Stimulated activated CD8-positive, alpha-beta memory T cell treated with anti-CD3 and anti-CD28 coated beads, Interleukin-2, amount 100 ng/mL, for 1 hour (primary cell): ENCODE data around the gene HDAC1.

Source experiments
- DNase-seq, 2 donors: peaks; one replicate each; pipeline ENCODE4 v3.0.0-alpha.2; 2020; ENCODE audit warnings: low read depth in 2 of 2

Gene HDAC1

DNA sequence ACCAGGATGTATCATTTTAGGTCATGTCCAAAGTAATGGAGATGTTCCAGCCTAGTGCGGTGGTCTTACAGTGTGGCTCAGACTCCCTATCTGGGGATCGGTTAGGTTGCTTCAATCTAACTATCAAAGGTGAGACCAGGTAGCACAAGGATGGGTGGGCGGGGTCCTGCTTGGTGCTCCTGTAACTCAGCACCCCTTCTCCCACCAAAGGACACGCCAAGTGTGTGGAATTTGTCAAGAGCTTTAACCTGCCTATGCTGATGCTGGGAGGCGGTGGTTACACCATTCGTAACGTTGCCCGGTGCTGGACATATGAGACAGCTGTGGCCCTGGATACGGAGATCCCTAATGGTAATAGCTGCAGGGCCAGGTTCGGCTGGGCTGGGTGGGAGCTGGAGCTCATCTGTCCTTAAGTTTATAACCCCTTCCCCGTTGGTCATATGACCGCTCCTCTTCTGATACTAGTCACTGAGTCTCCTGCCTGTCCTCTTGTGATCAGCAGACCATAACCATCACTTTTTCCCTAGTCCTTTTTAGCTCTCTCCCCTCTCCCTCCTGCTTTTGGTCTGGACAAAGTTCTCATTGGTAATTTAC lies 38.8 kb downstream of the HDAC1 start:
- no peak for DNase-seq

DNA sequence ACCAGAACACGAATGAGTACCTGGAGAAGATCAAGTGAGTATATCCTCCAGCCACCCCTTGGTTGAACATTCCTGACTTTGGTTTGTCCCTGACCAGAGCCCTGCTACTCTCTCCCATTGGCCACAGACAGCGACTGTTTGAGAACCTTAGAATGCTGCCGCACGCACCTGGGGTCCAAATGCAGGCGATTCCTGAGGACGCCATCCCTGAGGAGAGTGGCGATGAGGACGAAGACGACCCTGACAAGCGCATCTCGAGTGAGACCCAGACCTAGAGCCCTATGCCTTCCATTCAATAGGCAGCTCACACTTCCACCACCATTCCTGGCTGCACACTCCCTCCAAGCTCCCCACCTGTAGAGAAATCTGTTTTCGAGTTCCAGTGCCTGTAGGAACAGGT lies 39.7 kb downstream of the HDAC1 start:
- no peak for DNase-seq

DNA sequence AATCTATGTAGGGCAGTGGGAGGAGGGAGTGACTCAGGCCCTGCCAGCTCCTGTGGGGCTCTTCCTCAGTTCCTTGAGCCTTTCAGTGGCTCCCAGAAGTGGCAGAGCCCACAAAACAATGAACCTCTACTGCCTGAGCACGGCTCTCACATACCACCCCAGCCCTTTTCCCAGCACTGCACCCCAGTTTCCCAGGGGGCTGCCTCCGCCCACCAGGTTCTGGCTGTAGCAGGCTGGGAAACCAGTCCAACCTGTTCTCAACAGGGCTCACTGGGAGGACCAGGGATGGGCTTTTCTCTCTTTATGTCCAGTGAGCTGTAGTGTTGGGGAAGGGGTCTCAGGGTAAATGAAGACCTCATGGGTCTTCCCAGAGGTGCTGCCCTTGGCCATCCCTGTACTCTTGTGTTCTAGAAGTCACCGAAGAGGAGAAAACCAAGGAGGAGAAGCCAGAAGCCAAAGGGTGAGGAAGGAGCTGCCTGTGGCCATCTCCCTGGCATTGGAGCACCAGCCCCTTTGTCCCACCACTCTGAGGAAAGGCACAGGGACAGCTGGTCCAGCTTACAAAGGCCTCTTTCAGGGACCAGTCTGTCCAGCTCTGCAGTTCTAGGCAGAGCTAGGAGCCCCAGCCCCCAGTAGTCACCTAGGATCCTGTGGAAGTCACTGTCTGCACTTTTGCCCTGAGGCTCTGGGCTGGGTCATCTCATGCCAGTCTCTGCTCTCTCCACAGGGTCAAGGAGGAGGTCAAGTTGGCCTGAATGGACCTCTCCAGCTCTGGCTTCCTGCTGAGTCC lies 40.6 kb downstream of the HDAC1 start:
- DNase-seq = no peak

DNA sequence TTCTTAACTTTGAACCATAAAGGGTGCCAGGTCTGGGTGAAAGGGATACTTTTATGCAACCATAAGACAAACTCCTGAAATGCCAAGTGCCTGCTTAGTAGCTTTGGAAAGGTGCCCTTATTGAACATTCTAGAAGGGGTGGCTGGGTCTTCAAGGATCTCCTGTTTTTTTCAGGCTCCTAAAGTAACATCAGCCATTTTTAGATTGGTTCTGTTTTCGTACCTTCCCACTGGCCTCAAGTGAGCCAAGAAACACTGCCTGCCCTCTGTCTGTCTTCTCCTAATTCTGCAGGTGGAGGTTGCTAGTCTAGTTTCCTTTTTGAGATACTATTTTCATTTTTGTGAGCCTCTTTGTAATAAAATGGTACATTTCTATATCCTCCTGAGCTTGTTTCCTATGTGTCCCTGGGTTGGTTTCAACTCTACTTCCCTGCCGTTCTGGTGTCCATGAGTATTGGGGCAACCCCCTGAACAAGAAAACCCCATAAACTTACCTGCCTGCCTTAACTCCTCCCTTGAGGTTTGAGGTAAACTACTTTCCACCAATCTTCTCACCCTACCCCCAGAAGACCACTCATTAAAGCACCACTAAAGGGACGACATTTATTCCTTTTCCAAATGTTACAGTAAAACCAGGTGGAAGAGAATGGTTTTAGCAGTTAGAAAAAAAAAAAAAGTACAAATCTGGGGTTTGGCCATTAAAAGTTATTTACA lies 41.5 kb downstream of the HDAC1 start:
- no peak for DNase-seq

- DNase-seq = no peak
These were observed 42.5 kb downstream of the HDAC1 start for GRCh38 chr1:32334274-32334861.

DNA sequence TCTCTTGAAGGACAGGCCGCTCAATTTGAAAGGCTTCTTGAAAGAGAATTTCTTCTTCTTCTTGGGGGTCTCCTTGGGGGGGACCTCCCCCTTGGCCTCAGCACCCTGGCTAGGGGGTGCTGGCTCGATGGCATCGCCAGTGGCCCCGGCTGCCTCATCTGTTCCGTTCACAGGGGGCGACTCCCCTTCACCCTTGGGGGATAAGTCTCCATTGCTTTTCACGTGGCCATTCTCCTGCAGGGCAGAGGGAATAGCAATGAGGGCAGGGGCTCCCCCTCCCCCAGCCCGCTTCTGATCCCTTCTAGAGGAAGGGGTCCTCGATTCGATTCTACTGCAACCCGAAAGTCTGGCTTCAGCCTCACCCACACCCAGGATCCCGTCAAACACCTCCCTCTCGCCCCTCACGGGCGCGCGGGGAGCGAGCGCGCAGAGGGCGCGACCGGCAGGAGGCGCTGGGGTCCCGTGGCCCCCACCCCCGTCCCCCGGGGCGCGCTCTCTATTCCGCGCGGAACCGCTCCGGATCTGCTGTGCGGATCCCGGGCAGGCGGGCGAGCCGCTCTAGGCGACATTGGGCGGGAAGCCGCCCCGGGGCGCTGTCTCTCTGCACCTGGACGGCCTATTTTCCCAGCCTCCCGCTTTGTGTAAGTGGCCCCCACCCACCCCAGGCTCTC lies 43.1 kb downstream of the HDAC1 start:
- DNase-seq = peak; percentile 29 to 45

DNA sequence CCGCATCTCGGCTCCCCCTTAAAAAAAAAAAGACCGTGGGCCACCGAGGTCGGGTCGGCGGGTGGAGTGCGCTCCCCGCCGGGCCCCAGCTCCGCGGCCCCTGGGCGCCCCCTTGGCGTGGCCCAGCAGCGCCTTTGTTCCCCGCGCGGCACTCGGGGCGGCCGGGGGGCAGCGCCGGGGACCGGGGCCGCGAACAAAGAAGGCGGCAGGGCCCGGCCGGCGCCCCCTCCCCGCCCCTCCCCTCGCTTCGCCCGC lies 43.6 kb downstream of the HDAC1 start:
- no peak for DNase-seq

GRCh38 chr1:32335790-32336590 lies 44.1 kb downstream of the HDAC1 start, which contains the start of gene MARCKSL1:
Gene MARCKSL1, minus strand, starts transcription at chr1:32336233. Its CDS starts 200 bp downstream, at chr1:32336033.
- peak; percentile 77 to 82 for DNase-seq

DNA sequence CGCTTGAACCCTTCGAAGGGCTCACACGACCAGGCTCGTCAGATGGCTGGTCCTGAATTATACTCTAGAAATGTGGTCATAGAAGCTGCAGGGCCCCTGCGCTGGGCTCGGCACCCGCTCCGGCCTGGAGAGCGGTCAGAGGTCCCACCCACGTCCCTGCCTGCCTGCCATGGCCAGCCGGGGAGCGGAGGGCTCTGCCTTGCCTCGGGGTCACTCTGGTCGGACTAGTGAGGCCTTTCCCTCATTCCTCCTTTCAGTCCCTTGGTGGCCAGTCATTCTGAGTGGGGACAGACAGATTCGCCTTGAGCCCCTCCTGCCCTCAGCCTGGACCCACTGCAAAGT lies 44.7 kb downstream of the HDAC1 start:
- DNase-seq = no peak

DNA sequence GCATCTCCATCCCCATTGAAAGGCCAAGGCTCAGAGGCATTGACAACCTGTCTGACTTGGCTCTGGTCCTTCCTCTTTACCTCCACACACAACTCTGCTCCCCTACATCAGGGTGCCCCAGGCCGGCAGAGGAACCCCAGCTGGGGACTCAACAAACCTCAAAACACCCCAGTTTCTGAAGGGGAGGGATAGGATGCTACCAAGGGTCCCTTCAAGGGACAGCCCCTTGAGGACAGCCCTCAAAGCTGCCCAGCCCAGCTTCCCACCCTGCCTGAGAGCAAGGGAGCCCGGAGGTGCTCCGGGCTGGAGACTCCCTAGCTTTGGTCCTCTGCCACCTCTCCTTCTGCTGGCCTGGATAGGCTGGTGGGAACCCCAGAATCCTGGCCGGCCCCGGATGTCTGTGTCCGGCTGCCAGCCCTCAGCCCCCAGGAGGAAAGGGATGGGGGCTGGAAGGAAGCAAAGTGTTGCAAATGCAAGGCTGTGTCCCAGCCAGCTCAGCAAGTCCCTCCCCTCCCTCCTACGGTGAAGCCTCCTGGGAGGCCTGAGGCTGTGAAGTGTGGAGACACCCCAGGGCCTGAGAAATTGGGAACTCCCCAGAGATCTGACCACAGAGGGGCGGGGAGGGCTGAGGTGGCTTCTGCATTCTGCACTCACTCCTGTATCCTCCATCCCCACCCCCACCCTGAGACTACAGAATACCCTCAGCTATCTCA lies 45.2 kb downstream of the HDAC1 start:
- DNase-seq = peak in 1 of 2 donors; percentile 37

DNA sequence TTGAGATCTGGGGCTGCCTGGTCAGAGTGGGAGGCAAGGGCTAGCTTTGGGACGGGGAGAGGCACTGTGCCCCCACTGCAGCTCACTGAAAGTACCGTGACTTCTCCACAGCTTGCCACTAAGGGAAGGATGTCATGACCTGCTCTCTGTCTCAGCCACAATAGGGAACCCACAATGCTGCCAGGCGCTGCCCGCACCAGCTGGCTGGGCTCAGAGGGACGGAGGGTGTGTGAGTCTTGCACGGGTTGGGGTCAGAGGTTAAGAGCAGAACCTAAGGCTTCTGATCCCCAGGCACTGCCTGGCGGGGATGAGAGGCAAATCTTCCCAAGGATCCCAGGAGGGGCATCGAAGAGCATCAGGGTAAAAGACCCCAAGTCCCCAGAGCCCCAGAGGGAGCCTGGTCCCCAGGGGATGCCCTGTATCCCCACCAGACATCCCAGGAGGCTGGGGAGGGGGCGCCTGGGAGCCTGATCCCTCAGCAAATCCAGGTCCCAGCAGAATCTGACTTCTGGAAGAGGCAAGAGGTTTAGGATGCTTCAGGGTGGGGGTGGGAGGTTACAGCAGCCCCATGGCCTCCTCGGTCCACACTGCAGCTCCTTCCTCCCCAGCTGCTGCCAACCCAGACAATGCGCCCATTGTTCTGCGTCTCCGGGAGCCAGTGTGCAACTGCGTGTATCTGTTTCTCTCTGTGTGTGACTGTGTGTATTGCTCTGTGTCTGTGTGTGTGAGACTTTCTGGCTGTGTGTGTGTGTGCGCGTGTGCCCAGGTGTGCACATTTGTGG lies 46.2 kb downstream of the HDAC1 start:
- no peak for DNase-seq

GRCh38 chr1:32338637-32339145 lies 46.8 kb downstream of the HDAC1 start:
- DNase-seq = no peak

DNA sequence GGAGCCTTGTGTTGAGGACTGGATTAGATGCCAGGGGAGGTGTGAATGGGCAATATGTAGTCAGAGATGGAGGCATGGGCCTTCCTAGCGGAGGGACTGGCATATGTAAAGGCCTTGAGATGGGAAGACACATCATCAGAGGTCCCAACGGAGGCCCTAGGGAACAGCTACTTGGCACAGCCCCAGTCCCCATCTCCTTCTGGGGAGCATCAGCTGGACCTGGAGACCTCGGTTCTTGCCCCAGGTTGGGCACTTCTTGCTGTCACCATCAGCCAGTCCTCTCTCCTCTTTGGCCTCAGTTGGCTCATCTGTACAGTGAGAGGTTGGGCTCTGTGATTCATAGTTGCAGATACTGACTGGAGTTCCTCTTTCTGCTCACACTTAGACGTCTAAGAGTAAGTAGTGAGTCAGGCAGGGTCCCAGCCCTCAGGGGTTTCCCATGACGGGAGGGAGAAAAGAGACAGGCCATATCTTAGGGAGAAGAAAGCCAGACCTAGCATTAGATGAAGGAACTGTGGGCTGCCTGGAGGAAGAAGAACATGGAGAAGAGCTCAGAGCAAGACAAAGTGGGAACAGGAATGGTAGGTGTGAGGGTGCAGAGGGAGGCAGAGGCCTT lies 47.6 kb downstream of the HDAC1 start:
- DNase-seq = no peak

GRCh38 chr1:32341186-32341757 lies 49.4 kb downstream of the HDAC1 start:
- DNase-seq = no peak

DNA sequence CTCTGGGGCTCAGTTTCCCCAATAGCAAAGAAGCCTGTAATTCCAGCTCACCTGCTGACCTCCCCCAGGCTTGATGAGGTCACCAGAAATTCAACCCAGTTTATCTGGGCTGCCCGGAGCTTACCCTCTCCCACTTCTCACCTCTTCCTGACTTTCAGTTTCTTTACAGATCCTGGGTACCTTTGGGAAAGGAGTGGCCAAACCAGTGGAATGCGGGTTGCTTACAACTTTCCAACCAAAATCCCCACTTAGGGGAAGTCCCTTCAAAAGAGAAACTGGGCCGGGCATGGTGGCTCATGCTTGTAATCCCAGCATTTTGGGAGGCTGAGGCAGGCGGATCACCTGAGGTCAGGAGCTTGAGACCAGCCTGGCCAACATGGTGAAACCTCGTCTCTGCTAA lies 50.1 kb downstream of the HDAC1 start:
- no peak for DNase-seq

GRCh38 chr1:32342704-32343103 lies 50.8 kb downstream of the HDAC1 start:
- no peak for DNase-seq

- DNase-seq = no peak
These were observed 53.5 kb downstream of the HDAC1 start for GRCh38 chr1:32345289-32345827.

GRCh38 chr1:32346532-32347157 lies 54.8 kb downstream of the HDAC1 start:
- DNase-seq = no peak
